BE2C (cell line): ENCODE results near the gene TPSAB1.

Experiments used
- DNase-seq: peaks from one replicate; pipeline ENCODE4 v3.0.0-alpha.2; 2020
- H3K27me3 ChIP-seq: fragments of 250-450 bp; sonication (Bioruptor Pico); 2 replicates; pipeline ENCODE4 v1.5.1; 2020; ENCODE audit warnings: mild to moderate bottlenecking
- H3K36me3 ChIP-seq: fragments of 250-450 bp; sonication (Bioruptor Pico); 2 replicates; pipeline ENCODE4 v1.5.1; 2020; ENCODE audit warnings: mild to moderate bottlenecking
- H3K4me1 ChIP-seq: fragments of 250-450 bp; sonication (Bioruptor Pico); 2 replicates; pipeline ENCODE4 v1.5.1; 2020
- H3K4me3 ChIP-seq: 2 replicates; pipeline ENCODE4 v1.5.1; 2011; ENCODE audit warnings: low read depth, low read length
- H3K9me3 ChIP-seq: fragments of 250-450 bp; sonication (Bioruptor Pico); 2 replicates; pipeline ENCODE4 v1.5.1; 2020
- CTCF ChIP-seq: IDR thresholded peaks from 2 replicates; pipeline ENCODE4 v1.5.1; 2012; ENCODE audit warnings: mild to moderate bottlenecking, low read depth, low read length

The TPSAB1 gene

GRCh38 chr16:1257561-1258224 lies 17.2 kb downstream of the TPSAB1 start:
- Histone ChIP-seq H3K9me3 (no peaks in the 10 kb centered on the region), H3K36me3 (no peaks in the 10 kb centered on the region), H3K4me1 (no peaks in the 10 kb centered on the region), H3K4me3 (no peak overlapping the region), H3K27me3 (peaks cover 52% of the 10 kb centered on the region)
- no peak for TF ChIP-seq CTCF
- no peak for DNase-seq

GRCh38 chr16:1258225-1258600 lies 17.7 kb downstream of the TPSAB1 start:
- Histone ChIP-seq H3K4me3 (no peak overlapping the region), H3K27me3 (peaks cover 58% of the 10 kb centered on the region), H3K9me3 (no peaks in the 10 kb centered on the region), H3K36me3 (no peaks in the 10 kb centered on the region), H3K4me1 (no peaks in the 10 kb centered on the region)
- no peak for TF ChIP-seq CTCF
- DNase-seq = no peak

- TF ChIP-seq CTCF = no peak
- Histone ChIP-seq H3K4me1 (no peaks in the 10 kb centered on the region), H3K36me3 (no peaks in the 10 kb centered on the region), H3K9me3 (no peaks in the 10 kb centered on the region), H3K27me3 (peaks cover 67% of the 10 kb centered on the region), H3K4me3 (no peak overlapping the region)
- no peak for DNase-seq
Measured at GRCh38 chr16:1258906-1259759, 18.6 kb downstream of the TPSAB1 start.

GRCh38 chr16:1259760-1260068 lies 19.2 kb downstream of the TPSAB1 start:
- peaks cover 69% of the 10 kb centered on the region for H3K27me3 ChIP-seq
- TF ChIP-seq CTCF = no peak

DNA sequence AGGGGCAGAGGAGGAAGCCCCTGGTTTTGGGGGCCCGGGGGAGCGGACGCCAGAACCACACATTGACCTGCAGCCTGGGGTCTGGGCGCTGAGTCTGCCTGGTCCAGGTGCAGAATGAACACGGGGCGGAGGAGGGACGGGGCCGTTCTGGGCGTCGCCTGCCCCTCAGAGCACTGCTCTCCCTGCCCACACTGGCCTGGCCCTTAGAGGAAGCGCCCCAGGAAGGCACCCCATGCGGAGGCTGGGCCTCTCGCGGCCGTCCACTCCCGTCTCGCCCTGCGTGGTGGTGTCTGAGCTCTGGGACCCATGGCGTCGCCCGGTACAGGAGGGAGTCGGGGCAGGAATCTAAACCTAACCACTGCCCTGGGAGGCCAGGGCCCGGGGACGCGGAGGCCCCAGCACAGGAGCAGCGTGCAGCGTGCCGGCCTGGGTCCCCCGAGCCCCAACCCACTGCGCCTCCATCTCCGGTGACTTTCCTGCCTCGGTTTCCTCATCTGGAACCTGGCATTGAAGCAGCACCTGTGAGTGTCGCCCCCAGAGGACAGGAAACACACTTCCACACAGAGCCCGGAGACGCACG lies 19.7 kb downstream of the TPSAB1 start:
- TF ChIP-seq CTCF = no peak
- Histone ChIP-seq H3K4me3 (no peak overlapping the region), H3K4me1 (no peaks in the 10 kb centered on the region), H3K27me3 (peaks cover 69% of the 10 kb centered on the region), H3K36me3 (no peaks in the 10 kb centered on the region), H3K9me3 (no peaks in the 10 kb centered on the region)
- no peak for DNase-seq

More at GRCh38 chr16:1259760-1260068, 19.2 kb downstream of the TPSAB1 start:
- no peak for DNase-seq
- no peaks in the 10 kb centered on the region for H3K9me3 ChIP-seq
- H3K4me3 ChIP-seq = no peak overlapping the region
- no peaks in the 10 kb centered on the region for H3K36me3 ChIP-seq
- no peaks in the 10 kb centered on the region for H3K4me1 ChIP-seq
